Measurements from ENCODE around the gene NPHP4.
"Not testable (repeated sequence)": the region's sequence is repeated elsewhere in the genome, so short reads cannot be mapped to it uniquely, and the experiment has no call there.

NPHP4 gene

GRCh38 chr1:5855196-5855897, 136.9 kb downstream of the NPHP4 start:
- no peak for DNase-seq (ENCODE audit: low read depth in 2 of 2)

- DNase-seq (ENCODE audit: low read depth in 2 of 2), result no peak
Observed at GRCh38 chr1:5854754-5855153, 137.5 kb downstream of the NPHP4 start.

- not testable (repeated sequence) for DNase-seq (ENCODE audit: low read depth in 2 of 2)
Observed at GRCh38 chr1:5853858-5854257, 138.4 kb downstream of the NPHP4 start.

DNA sequence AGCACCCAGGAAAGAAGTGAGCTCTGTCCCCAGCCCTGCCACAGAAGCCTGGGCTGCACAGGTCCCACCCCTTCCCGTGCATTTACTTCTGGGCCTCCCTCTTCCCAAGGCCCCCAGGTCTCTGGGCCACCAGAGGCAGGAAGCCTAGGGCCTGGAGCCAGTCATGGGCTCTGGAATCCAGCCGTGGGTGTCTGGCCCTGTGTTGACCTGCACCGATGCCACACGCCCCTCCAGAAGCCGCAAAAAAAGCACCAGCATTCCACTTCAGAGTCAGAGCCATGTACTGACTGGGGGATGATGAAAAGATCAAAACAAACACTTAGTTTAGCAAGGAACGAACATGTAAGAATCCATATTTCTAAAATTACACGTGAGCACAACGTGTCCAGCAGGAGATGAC, 141.7 kb downstream of the NPHP4 start:
- no peak for DNase-seq (ENCODE audit: low read depth in 2 of 2)

DNA sequence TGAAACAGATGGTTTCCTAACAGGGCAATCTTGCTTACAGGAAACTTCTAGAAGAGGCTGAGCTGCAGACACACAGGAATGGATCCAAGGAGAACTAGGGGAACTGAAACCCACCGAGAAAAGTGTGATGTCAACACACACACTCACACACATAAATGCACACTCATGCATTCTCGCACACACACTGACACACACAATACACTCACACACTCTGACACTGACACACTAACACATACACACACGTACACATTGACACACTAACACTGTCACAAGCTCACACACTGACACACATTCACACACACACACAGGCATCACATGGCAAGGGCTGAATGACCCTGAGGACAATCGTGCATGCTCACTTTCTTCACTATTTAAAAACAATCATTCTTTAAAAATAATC, 142.7 kb downstream of the NPHP4 start:
- no peak for DNase-seq (ENCODE audit: low read depth in 2 of 2)

GRCh38 chr1:5847013-5847659, 145.1 kb downstream of the NPHP4 start:
- DNase-seq (ENCODE audit: low read depth in 2 of 2), result no peak

GRCh38 chr1:5845376-5845775, 146.8 kb downstream of the NPHP4 start:
- DNase-seq (ENCODE audit: low read depth in 2 of 2), result no peak

DNA sequence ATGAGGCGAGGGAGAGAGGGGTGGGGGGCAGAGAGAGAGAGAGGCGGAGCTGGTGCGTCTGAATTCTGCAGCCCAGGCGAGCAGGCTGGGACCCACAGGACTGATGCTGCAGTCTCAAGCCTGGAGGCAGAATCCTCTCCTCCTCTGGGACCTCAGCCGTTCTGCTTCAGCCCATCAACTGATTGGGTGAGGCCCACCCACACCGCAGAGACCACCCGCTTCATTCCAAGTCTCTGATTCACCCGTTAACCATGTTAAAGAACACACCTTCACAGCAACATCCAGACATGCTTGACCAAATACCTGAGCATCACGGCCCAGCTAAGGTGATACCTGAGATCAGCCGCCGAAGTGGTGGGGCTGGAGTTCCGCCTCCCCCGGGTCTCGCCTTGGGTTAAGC, 147.8 kb downstream of the NPHP4 start:
- no peak for DNase-seq (ENCODE audit: low read depth in 2 of 2)

- no peak for DNase-seq (ENCODE audit: low read depth in 2 of 2)
Observed at GRCh38 chr1:5843521-5844096, 148.6 kb downstream of the NPHP4 start.

DNA sequence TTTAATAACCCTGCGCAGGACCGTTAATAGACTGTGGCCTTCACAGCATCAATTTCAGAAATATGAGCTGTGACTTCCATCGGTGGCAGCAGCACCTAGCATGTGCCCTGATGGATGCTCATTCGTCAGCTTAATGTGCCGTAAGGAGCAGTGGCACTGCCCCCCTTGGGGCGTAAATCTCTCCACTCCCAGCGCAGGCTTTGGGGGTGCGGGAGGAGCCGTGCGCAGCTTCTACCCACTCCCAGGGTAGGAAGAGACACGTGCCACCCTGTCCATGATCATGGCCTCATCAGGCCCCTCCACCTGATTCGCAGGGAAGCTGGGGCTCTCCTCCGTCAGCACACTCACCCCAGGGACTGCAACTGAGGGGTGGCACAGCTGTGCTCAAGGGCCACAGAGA, 149.5 kb downstream of the NPHP4 start:
- no peak for DNase-seq (ENCODE audit: low read depth in 2 of 2)

- DNase-seq (ENCODE audit: low read depth in 2 of 2), result no peak
Observed at GRCh38 chr1:5840551-5841001, 151.6 kb downstream of the NPHP4 start.

DNA sequence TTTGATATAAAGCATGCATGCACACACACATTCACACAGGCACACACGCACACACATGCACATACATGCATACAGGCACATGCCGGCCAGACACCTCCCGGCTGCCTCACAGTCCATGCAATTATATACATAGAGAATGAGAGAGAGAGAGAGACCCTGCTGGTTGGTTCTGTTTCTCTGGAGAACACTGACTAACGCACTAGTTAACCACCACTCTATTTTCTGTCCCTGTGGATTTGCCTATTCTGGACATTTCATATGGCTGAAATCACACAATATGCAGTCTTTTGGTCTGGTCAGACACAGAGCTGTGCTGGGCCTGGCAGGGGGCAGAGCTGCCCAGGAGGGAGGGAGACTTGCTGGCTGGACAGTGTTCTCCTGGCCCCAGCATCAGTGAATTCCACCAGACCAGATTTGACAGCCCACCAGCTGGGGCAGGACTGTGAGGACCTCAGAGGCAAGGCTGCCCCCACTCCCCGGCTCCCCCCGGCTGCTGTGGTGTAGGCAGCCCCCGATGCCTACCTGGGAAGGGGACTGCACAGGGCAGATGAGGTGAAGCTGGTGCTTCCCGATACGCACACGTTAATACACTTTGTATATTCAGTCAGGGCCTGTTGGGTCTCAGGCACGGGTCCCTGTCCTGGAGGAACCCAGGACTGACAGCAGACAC, 152.2 kb downstream of the NPHP4 start:
- no peak for DNase-seq (ENCODE audit: low read depth in 2 of 2)

- no peak for DNase-seq (ENCODE audit: low read depth in 2 of 2)
Observed at GRCh38 chr1:5839161-5839880, 152.9 kb downstream of the NPHP4 start.

DNA sequence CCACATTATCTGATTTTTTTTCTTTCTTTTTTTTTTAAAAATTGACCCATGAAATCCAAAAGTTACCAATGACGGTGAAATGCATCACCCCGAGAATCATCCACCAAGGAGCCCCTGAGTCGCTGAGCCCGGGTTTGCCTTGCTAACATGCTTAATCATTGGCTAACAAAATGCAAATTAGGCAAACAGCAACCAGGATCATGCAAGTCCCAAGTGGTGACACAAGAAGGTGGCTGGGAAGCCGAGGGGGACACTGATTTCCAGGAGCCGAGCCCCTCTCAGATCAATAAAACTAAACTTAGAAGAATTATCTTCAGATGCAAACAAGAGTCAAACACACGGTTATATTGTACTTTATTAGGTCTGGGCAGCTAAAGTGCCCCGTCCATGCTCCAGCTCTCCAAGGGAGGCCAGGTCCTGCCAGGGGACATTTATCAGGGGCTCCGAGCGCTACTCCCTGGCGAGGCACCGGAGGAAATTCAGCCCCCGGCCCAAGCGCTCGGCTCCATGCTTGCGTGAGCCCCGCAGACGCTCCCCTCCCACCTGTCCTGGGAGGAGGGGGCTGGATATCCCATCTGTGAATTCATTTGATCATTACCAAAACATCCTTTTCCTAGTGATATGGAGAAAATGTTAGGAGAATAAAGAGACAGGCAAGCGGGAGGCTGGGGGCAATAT, 154.1 kb downstream of the NPHP4 start:
- no peak for DNase-seq (ENCODE audit: low read depth in 2 of 2)

- DNase-seq (ENCODE audit: low read depth in 2 of 2), result no peak
Observed at GRCh38 chr1:5836776-5837440, 155.3 kb downstream of the NPHP4 start.

- no peak for DNase-seq (ENCODE audit: low read depth in 2 of 2)
Observed at GRCh38 chr1:5835179-5835562, 157.1 kb downstream of the NPHP4 start.

- DNase-seq (ENCODE audit: low read depth in 2 of 2), result no peak
Observed at GRCh38 chr1:5834477-5835178, 157.6 kb downstream of the NPHP4 start.

- DNase-seq (ENCODE audit: low read depth in 2 of 2), result no peak
Observed at GRCh38 chr1:5833911-5834310, 158.3 kb downstream of the NPHP4 start.

DNA sequence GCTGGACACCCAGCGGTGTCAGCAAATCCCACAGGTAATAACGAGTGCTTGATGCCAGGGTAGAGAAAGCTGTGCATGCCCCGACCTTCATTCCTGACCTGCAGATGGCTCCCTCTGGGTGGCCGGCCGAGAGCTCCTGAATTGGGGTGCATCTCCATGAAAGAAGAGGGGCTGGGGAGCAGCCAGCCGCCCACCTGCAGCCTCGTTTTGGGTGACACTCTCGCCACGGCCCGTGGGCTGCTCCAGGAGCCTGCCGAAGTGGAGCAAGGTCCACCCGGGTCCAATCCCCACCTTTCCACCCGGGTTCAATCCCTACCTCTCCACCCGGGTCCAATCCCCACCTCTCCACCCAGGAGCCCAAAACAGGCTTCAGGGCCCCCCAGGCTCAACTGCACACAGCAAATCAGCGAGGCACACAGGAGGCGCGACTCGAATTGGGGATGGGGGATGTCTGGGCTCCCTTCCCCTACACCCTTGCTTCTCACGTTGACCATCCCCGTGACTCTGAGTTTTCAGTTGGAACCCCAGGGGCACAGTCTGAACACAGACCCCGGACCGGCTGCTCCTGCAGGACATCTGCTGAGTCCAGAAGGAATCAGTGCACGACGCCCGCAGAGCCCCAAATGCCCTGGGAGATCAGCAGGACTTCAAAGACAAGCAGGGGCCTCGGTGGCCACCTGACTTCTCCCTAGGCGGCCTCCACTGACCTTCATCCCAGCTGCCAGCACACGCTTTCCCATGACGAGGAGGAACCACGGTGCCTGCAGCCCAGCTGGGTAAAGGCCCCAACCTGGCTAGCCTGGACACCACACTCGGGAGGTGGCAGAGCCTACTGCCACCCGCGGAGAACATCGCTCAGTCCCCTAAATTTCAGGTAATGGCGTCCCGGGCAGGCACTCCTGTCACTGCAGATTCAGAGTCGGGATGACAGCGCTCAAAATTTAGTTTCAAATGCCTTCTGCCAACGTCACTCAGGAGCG, 159.0 kb downstream of the NPHP4 start:
- DNase-seq (ENCODE audit: low read depth in 2 of 2), result no peak
